Smooth muscle cell (in vitro differentiated cells): ENCODE data around the gene PDK3. TPM values are rescaled to one million over a fixed set of nuclear protein-coding genes. Genes with fewer than 3 reads are reported as not detected.

ENCODE experiments used
- DNase-seq: peaks from one replicate; lab custom pipeline; 2025; ENCODE audit not compliant: unreplicated experiment; lab: John Stamatoyannopoulos, UW
- H2AFZ ChIP-seq: fragments of 200-600 bp; sonication (generic); 2 replicates; pipeline ENCODE4 v1.6.0; 2016; ENCODE audit warnings: antibody characterized with exemption, low read depth, mild to moderate bottlenecking
- H3F3A ChIP-seq: fragments of 200-600 bp; sonication (generic); 2 replicates; pipeline ENCODE4 v1.6.0; 2017; ENCODE audit warnings: antibody characterized with exemption, low read depth
- H3K27ac ChIP-seq: fragments of 200-600 bp; sonication (generic); 2 replicates; pipeline ENCODE4 v1.5.1; 2016; ENCODE audit warnings: low read depth, mild to moderate bottlenecking
- H3K27me3 ChIP-seq: fragments of 200-600 bp; sonication (generic); 2 replicates; pipeline ENCODE4 v1.6.1; 2016; ENCODE audit warnings: low read depth, mild to moderate bottlenecking
- H3K36me3 ChIP-seq: fragments of 200-600 bp; sonication (generic); 2 replicates; pipeline ENCODE4 v1.5.1; 2016; ENCODE audit warnings: low read depth
- H3K4me1 ChIP-seq: fragments of 200-600 bp; sonication (generic); 2 replicates; pipeline ENCODE4 v1.5.1; 2016; ENCODE audit warnings: low read depth
- H3K4me2 ChIP-seq: fragments of 200-600 bp; sonication (generic); 2 replicates; pipeline ENCODE4 v1.6.0; 2016; ENCODE audit warnings: mild to moderate bottlenecking
- H3K4me3 ChIP-seq: fragments of 200-600 bp; sonication (generic); 2 replicates; pipeline ENCODE4 v1.5.1; 2016; ENCODE audit warnings: mild to moderate bottlenecking
- H3K79me2 ChIP-seq: fragments of 200-600 bp; sonication (generic); 2 replicates; pipeline ENCODE4 v1.6.0; 2016; ENCODE audit warnings: low read depth, mild to moderate bottlenecking
- H3K9ac ChIP-seq: fragments of 200-600 bp; sonication (generic); 2 replicates; pipeline ENCODE4 v1.6.0; 2016; ENCODE audit warnings: low read depth
- H3K9me3 ChIP-seq: fragments of 200-600 bp; sonication (generic); replicated peaks from 2 replicates; pipeline ENCODE4 v1.5.1; 2016; ENCODE audit warnings: low read depth
- H4K20me1 ChIP-seq: fragments of 200-600 bp; sonication (generic); 2 replicates; pipeline ENCODE4 v1.6.0; 2016; ENCODE audit warnings: low read depth
- CTCF ChIP-seq: fragments of 200-600 bp; sonication (generic); IDR thresholded peaks from 2 replicates; pipeline ENCODE4 v1.5.1; 2017; ENCODE audit warnings: borderline replicate concordance, mild to moderate bottlenecking, antibody characterized with exemption; ENCODE audit not compliant: insufficient read depth, poor library complexity, severe bottlenecking
- WGBS: methylation state at CpG from one replicate; pipeline ENCODE4 v1.1.7; 2016; ENCODE audit warnings: low lambda C conversion rate; 5-methylcytosine and 5-hydroxymethylcytosine counted together
- polyA plus RNA-seq: library from polyadenylated mRNA; unstranded; fragments of >200 nt; fragmentation: Nextera tagmentation; extraction: Ambion mirVana; gene quantifications from 2 replicates; pipeline ENCODE4 v1.2.1, GENCODE V29; 2016
- total RNA-seq: library from RNA; depleted of rRNA; stranded (reverse); fragments of >200 nt; gene quantifications from 2 replicates; pipeline ENCODE4 v1.2.3, GENCODE V29; 2014

The PDK3 gene
- total RNA-seq (30.7 and 48.2 TPM in 2 replicates), polyA plus RNA-seq (23.1 and 27.1 TPM in 2 replicates)

DNA sequence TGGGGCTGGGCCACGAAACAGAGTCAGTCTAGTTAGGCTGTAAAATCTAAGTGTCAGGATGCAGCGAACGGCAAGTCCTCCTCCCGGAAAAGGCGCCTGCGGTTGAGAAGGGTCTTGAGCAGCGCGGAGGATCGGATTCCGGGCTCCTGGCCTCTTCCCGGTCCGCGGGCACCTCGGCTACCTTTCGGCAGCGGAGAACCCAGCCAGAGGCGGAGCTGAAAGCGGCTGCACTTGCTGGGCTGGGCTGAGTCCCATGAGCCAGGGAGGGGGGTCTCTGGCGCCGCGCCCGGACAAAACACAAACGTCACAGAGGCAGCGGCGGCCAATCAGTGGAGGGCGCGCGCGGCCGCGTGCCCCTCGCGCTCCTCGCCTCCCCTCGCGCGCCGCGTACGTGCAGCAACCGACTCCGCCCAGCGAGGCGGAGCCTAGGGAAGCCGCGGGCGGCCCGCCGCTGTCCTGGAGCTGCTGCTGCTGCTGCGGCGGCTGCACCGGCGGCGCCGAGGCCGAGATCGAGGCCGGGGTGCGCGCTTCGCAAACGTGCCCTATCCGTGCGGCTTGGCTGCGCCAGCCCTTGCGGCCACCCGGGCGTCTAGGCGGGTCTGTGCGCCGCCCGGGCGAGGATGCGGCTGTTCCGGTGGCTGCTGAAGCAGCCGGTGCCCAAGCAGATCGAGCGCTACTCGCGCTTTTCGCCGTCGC is at the start of gene PDK3:
PDK3 (plus strand) TSS at position 451 of the 696 bp plus-strand sequence; CDS start at position 621, 170 bp downstream.
- peak within 1 kb of the TSS; percentile 100 for H3K4me2 ChIP-seq
- H2AFZ ChIP-seq = peak within 1 kb of the TSS; percentile 99
- H3K27me3 ChIP-seq = no peaks in the 10 kb centered on the region
- H3K9ac ChIP-seq = peak within 1 kb of the TSS; percentile 45
- peak within 1 kb of the TSS; percentile 95 for H3K4me3 ChIP-seq
- H3K79me2 ChIP-seq = peaks cover 15% of the 10 kb centered on the region
- DNase-seq = peak; percentile 81
- no peaks in the 10 kb centered on the region for H3K9me3 ChIP-seq
- no peak for TF ChIP-seq CTCF
- H4K20me1 ChIP-seq = peaks cover 7% of the 10 kb centered on the region
- H3K27ac ChIP-seq = no peak within 1 kb of the TSS
- H3K4me1 ChIP-seq = peaks cover 11% of the 10 kb centered on the region
- no peaks in the 10 kb centered on the region for H3F3A ChIP-seq
- no peaks in the 10 kb centered on the region for H3K36me3 ChIP-seq
- WGBS = 1% methylated on average over 68 of the region's 83 CpGs

GRCh38 chrX:24415921-24416320 is 49.2 kb upstream of the PDK3 start:
- no peak for DNase-seq
- Histone ChIP-seq H4K20me1 (no peaks in the 10 kb centered on the region), H3F3A (no peaks in the 10 kb centered on the region), H3K9me3 (no peaks in the 10 kb centered on the region), H3K4me2 (no peak overlapping the region), H3K36me3 (no peaks in the 10 kb centered on the region), H3K27ac (no peak overlapping the region), H3K79me2 (no peaks in the 10 kb centered on the region), H3K9ac (no peak overlapping the region), H2AFZ (no peak overlapping the region), H3K27me3 (no peaks in the 10 kb centered on the region), H3K4me3 (no peak overlapping the region), H3K4me1 (no peaks in the 10 kb centered on the region)
- WGBS = 74% methylated on average over 5 of the region's 5 CpGs
- TF ChIP-seq CTCF = no peak

DNA sequence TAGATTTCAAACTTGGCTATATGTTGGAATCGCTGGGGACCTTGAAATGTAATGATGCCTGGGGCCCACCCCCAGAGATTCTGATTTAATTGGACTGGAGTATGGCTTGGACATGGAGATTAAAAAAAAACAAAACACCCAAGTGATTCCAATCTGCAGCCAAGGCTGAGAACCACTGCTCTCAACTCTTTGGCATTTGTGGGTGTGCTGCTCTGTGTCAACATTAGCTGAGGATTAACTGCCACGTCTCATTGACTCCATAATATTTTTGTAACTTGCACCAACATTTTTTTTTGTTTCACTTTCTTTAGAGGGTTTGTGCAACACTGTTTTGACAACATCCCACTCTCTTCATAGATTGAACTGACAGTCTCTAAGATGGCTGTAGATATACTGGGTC is 41.1 kb upstream of the PDK3 start:
- no peaks in the 10 kb centered on the region for H3K79me2 ChIP-seq
- no peaks in the 10 kb centered on the region for H3K36me3 ChIP-seq
- H3F3A ChIP-seq = no peaks in the 10 kb centered on the region
- no peaks in the 10 kb centered on the region for H3K4me1 ChIP-seq
- peak overlapping the region; percentile 82 for H2AFZ ChIP-seq
- peak overlapping the region; percentile 49 for H3K27ac ChIP-seq
- no peaks in the 10 kb centered on the region for H3K27me3 ChIP-seq
- WGBS = 48% methylated on average over 2 of the region's 2 CpGs
- peak overlapping the region; percentile 2 for H3K9ac ChIP-seq
- no peak for DNase-seq
- no peak for TF ChIP-seq CTCF
- no peak overlapping the region for H3K4me3 ChIP-seq
- no peaks in the 10 kb centered on the region for H4K20me1 ChIP-seq
- peak overlapping the region; percentile 28 for H3K4me2 ChIP-seq
- H3K9me3 ChIP-seq = no peaks in the 10 kb centered on the region

- H3K9ac ChIP-seq = no peak overlapping the region
- peak; percentile 1 for DNase-seq
- H3K36me3 ChIP-seq = no peaks in the 10 kb centered on the region
- no peaks in the 10 kb centered on the region for H4K20me1 ChIP-seq
- H3F3A ChIP-seq = no peaks in the 10 kb centered on the region
- 57% methylated on average over 8 of the region's 8 CpGs for WGBS
- H3K4me3 ChIP-seq = no peak overlapping the region
- peak overlapping the region; percentile 28 for H3K4me2 ChIP-seq
- peak overlapping the region; percentile 82 for H2AFZ ChIP-seq
- H3K27me3 ChIP-seq = no peaks in the 10 kb centered on the region
- no peaks in the 10 kb centered on the region for H3K9me3 ChIP-seq
- no peak for TF ChIP-seq CTCF
- H3K27ac ChIP-seq = peak overlapping the region; percentile 49
- H3K4me1 ChIP-seq = no peaks in the 10 kb centered on the region
- no peaks in the 10 kb centered on the region for H3K79me2 ChIP-seq
Measured at GRCh38 chrX:24424948-24425347, 40.1 kb upstream of the PDK3 start.
